Left hindlimb (tissue), 1 donor: ENCODE results near the gene C19orf25.

Source experiments
- DNase-seq: peaks from one replicate; pipeline ENCODE4 v3.0.0-alpha.2; 2018

Gene C19orf25

DNA sequence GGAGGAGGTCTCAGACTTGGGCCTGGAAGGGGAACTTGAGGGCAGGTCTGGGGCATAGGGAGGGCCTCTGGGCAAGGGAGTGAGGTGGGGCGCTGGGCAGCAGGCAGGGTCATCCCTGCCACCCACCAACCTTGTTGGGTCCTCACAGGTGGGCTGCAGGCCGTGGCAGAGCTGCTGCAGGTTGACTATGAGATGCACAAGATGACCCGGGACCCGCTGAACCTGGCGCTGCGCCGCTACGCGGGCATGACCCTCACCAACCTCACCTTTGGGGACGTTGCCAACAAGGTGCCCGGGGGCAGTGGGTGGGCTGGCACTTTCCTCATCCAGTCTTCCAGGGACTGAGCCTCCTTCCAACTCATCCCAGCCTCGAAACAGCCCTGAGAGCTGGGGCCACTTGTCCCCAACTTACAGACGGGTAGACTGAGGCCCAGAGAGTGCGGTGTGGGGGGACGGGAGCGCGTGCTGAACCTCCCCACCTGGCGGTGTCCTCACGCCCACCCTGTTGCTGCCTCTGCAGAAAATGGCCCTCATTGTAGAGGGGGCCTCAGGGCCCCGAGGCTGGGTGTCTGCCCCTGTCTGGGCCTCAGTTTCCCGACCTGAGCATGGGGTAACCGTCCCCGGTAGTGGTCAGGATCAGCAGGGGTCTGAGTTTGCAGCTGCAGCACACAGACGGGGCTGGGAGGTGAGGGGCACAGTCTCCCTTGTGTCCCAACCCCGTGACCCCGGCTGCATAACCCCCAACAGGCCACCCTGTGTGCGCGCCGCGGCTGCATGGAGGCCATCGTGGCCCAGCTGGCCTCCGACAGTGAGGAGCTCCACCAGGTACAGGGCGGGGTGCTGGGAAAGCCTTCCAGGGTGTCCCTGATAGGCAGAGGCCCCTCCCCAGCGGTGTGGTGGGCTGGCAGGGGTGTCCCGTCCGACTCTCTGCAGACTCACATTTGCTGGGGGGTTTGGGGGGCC, 18.7 kb downstream of the C19orf25 start:
- no peak for DNase-seq

DNA sequence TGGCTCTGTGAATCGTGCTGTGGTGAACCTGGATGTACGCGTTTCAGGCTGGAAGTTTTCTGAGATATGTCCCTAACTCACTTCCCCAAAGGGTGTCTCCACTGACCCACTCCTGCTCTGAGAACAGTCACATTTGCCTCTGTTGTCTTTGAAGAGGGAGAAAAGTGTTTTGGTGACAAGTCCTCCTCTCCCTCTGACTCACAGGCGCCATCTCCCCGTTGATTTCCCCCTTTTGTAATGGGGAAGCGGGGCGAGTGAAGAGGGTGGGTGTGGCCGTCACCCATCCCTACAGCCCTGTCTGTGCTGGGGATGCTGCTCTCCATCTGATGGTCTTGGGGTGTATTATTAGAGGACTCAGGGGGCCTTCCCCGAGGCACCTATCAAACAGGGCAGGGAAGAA, 19.5 kb downstream of the C19orf25 start:
- no peak for DNase-seq

- DNase-seq, result no peak
Measured at GRCh38 chr19:1457892-1458291, 21.1 kb downstream of the C19orf25 start.

- DNase-seq, result no peak
Measured at GRCh38 chr19:1457031-1457739, 21.8 kb downstream of the C19orf25 start.

- DNase-seq, result no peak
Measured at GRCh38 chr19:1456121-1456900, 22.7 kb downstream of the C19orf25 start.

- no peak for DNase-seq
Measured at GRCh38 chr19:1455336-1456120, 23.5 kb downstream of the C19orf25 start.

DNA sequence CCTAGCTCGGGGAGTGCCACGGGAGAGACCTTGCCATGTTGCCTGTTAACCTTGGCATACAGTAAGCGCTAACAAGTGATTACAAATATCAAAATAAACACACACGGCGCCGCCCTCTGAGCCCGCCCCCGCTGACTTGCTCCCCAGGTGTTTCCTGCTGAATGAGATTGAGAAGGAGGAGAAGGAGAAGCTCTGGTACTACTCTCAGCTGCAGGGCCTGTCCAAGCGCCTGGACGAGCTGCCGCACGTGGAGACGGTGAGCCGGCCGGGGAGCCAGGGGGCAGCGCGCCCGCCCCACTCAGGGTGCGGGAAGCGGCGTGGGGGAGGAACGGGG, 24.0 kb downstream of the C19orf25 start:
- DNase-seq, result no peak

GRCh38 chr19:1453525-1454364, 25.3 kb downstream of the C19orf25 start:
- no peak for DNase-seq

GRCh38 chr19:1452802-1453524, 26.1 kb downstream of the C19orf25 start:
- no peak for DNase-seq

- DNase-seq, result no peak
Measured at GRCh38 chr19:1451916-1452801, 26.9 kb downstream of the C19orf25 start.

DNA sequence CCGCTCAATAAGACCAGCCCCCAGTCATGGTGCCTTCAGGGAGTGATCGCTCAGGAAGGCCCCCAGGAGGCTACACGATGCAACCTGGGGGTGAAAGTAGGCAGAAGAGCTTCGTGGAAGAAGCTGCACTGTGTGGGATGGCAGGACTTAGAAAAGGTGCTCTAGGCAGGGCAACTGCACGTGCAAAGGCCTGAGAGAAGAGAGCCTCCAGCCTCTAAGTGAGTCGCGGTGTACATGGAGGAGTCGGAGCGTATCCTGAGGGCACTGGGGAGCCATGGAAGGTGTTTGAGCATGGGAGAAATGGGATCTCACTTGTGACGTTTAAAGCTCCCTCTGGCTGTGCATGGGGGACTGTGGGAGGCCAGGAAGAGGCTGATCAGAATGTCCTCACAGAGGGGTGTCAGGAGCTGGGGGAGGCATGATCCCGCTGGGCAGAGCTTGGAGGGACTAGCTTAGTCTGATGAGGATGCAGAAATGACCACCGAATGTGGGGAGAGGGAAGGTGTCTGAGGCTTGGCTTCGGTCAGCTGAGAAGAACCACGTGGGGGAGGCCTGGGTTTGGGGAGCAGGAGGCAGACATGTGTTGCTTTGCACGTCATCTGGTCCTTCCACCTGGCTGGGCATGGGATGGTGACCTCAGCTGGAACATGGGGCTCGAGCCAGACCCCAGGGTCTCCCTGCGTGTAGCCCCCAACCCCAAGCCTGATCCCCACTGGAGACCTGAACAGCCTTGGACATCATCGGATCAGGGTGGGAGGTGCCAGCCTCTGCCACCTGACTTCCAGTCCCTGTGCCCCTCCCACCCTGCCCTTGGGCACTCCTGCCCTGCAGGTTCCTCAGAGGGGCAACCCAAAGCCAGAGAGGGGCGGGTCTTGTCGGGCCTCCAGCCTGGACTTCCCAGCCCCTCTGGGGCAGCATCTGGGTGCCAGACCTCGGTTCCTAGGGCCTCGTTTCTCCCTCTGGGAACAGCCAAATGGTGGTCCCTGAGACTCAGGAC, 28.0 kb downstream of the C19orf25 start:
- no peak for DNase-seq

DNA sequence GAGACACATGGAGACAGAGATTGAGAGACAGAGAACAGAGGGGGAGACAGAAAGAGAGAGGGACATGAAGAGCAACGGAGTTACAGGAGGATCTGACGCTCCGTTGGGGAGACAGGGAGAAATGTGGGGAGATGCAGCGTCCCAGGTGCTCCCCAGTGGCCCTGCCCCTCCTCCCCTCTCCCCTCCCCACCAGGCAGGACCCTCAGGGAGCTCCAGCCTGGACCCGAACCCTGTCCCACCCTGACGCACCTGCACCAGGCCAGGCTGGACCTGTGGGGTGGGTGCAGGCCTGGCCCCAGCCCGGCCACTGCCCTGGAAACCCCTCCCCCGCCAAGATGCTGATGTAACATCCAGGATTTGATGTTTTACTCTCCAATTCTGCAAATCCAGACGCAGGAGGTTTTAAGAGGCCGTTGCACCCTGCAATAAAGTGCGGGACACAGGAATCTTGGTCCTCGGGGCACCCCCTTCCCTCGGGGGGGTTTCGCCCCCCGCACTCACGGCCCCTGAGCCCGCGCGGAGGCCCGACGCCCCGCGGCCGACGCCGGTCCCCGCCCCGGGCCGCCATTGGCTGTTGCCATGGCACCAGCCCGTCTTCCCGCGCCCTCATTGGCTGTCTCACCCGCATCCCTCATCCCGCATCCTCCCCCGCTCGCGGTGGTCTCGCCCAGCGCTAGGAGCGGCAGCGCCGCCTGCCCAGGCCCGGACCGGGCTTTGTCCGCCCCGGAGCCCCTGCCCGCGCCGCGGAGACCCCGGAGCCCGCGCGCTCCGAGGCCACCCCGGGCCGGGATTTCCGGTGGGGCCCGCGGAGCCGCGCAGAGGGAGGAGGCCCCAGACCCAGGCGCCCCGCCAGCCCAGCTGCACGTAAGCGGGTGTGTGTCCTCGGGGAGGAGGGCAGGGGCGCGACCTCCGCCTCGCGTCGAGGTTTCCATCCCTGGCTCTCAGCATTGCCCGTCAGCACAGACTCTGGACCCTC, 29.3 kb downstream of the C19orf25 start, which contains the start of gene APC2:
Gene APC2, plus strand, starts transcription at position 655 of the 976 bp plus-strand sequence. CDS start 2,881 bp downstream, outside the sequence.
- no peak for DNase-seq

DNA sequence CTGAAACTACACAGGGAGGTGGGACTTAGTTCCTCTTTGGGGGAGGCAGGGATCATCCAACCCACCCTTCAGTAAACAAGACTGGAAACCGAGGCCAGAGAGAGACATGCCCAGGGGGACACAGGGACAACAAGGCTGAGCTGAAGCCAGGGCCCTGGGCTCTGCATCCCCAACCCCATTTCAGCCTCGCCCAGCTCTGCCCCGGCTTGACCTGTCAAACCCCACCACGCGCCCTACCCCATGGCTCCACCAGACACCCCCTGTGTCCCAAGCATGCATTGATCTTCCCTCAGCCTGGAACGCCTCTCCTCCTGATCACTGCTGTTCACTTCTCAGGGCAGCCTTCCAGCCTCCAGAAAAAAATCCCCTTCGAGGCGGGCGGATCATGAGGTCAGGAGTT, 31.1 kb downstream of the C19orf25 start:
- no peak for DNase-seq

GRCh38 chr19:1447504-1447903, 31.5 kb downstream of the C19orf25 start:
- no peak for DNase-seq

- no peak for DNase-seq
Measured at GRCh38 chr19:1446713-1447481, 32.1 kb downstream of the C19orf25 start.
